WTC11 (cell line): ENCODE measurements around the gene TAC3. TPM values are rescaled to one million over a fixed set of nuclear protein-coding genes. Genes with fewer than 3 reads are reported as not detected.

Experiments used
- ATAC-seq: fragments of 200-7000 bp; cut with Tn5 transposase; 2 replicates; pipeline ENCODE4 v1.10.0; 2021; ENCODE audit warnings: mild to moderate bottlenecking, moderate library complexity
- CTCF ChIA-PET: fragments of 300-600 bp; sonication (Branson Sonifier 250); formaldehyde crosslinking; loops from one replicate; lab custom pipeline; 2021; ENCODE audit warnings: antibody characterized with exemption; lab: Charles Lee
- POLR2A ChIA-PET: fragments of 350-600 bp; sonication (Branson Sonifier 250); formaldehyde crosslinking; loops from one replicate; lab custom pipeline; 2021; ENCODE audit warnings: antibody characterized with exemption; lab: Charles Lee
- DNase-seq: peaks from one replicate; pipeline ENCODE4 v3.0.0; 2021; ENCODE audit warnings: low spot score
- H3K27ac Mint-ChIP-seq: 2 replicates; pipeline ENCODE4 v1.8.0; 2021; ENCODE audit warnings: mixed read lengths
- H3K27me3 Mint-ChIP-seq: 2 replicates; pipeline ENCODE4 v1.8.0; 2021; ENCODE audit warnings: low read depth, mild to moderate bottlenecking, moderate library complexity, mixed read lengths
- H3K36me3 Mint-ChIP-seq: 2 replicates; pipeline ENCODE4 v1.8.0; 2021; ENCODE audit warnings: mixed read lengths
- H3K4me1 Mint-ChIP-seq: 2 replicates; pipeline ENCODE4 v1.8.0; 2022; ENCODE audit warnings: mixed read lengths
- H3K4me3 Mint-ChIP-seq: 2 replicates; pipeline ENCODE4 v1.8.0; 2021; ENCODE audit warnings: mild to moderate bottlenecking, moderate library complexity, mixed read lengths
- H3K9me3 Mint-ChIP-seq: 2 replicates; pipeline ENCODE4 v1.8.0; 2021; ENCODE audit warnings: mixed read lengths
- ATF2 ChIP-seq: sonication (generic); formaldehyde crosslinking; IDR thresholded peaks from 2 replicates; pipeline ENCODE4 v1.8.1; 2022; ENCODE audit warnings: low read depth, missing genetic modification reagents, borderline replicate concordance
- CBFB ChIP-seq: sonication (generic); formaldehyde crosslinking; IDR thresholded peaks from 2 replicates; pipeline ENCODE4 v1.8.1; 2022; ENCODE audit warnings: mild to moderate bottlenecking, low read depth, missing genetic modification reagents
- CDX4 ChIP-seq: fragments of 250-450 bp; sonication (Bioruptor Pico); IDR thresholded peaks from 2 replicates; pipeline ENCODE4 v1.9.0; 2021; ENCODE audit warnings: moderate library complexity, mild to moderate bottlenecking, inconsistent platforms, borderline replicate concordance
- CREM ChIP-seq: sonication (generic); formaldehyde crosslinking; IDR thresholded peaks from 2 replicates; pipeline ENCODE4 v1.8.1; 2022; ENCODE audit warnings: mild to moderate bottlenecking, missing genetic modification reagents, moderate library complexity
- E2F1 ChIP-seq: sonication (generic); formaldehyde crosslinking; IDR thresholded peaks from 2 replicates; pipeline ENCODE4 v1.8.0; 2022; ENCODE audit warnings: mild to moderate bottlenecking, missing genetic modification reagents
- E2F5 ChIP-seq: sonication (generic); formaldehyde crosslinking; IDR thresholded peaks from 2 replicates; pipeline ENCODE4 v1.8.1; 2022; ENCODE audit warnings: mild to moderate bottlenecking, moderate library complexity, missing genetic modification reagents
- ERG ChIP-seq: fragments of 250-450 bp; sonication (Bioruptor Pico); IDR thresholded peaks from 2 replicates; pipeline ENCODE4 v1.8.0; 2021; ENCODE audit warnings: mild to moderate bottlenecking
- FOXK1 ChIP-seq: sonication (generic); formaldehyde crosslinking; IDR thresholded peaks from 2 replicates; pipeline ENCODE4 v1.8.0; 2022; ENCODE audit warnings: mild to moderate bottlenecking, moderate library complexity, missing genetic modification reagents
- FOXP1 ChIP-seq: sonication (generic); formaldehyde crosslinking; IDR thresholded peaks from 2 replicates; pipeline ENCODE4 v1.8.0; 2022; ENCODE audit warnings: missing genetic modification reagents, mild to moderate bottlenecking, moderate library complexity, borderline replicate concordance
- GABPB1 ChIP-seq: sonication (generic); formaldehyde crosslinking; IDR thresholded peaks from 2 replicates; pipeline ENCODE4 v1.8.1; 2023; ENCODE audit warnings: mild to moderate bottlenecking, missing genetic modification reagents
- JAZF1 ChIP-seq: fragments of 250-450 bp; sonication (Bioruptor Pico); IDR thresholded peaks from 2 replicates; pipeline ENCODE4 v1.9.0; 2021; ENCODE audit warnings: moderate library complexity, mild to moderate bottlenecking, inconsistent platforms
- PREB ChIP-seq: sonication (generic); formaldehyde crosslinking; IDR thresholded peaks from 2 replicates; pipeline ENCODE4 v1.8.1; 2022; ENCODE audit warnings: mild to moderate bottlenecking, missing genetic modification reagents, moderate library complexity, borderline replicate concordance
- RELA ChIP-seq: sonication (generic); formaldehyde crosslinking; IDR thresholded peaks from 2 replicates; pipeline ENCODE4 v1.8.1; 2022; ENCODE audit warnings: missing genetic modification reagents, mild to moderate bottlenecking, borderline replicate concordance
- SOX15 ChIP-seq: fragments of 250-450 bp; sonication (Bioruptor Pico); IDR thresholded peaks from 2 replicates; pipeline ENCODE4 v1.9.0; 2021; ENCODE audit warnings: mild to moderate bottlenecking
- TP53 ChIP-seq: sonication (generic); formaldehyde crosslinking; IDR thresholded peaks from 2 replicates; pipeline ENCODE4 v1.8.1; 2023; ENCODE audit warnings: mild to moderate bottlenecking, missing genetic modification reagents
- USF1 ChIP-seq: sonication (generic); formaldehyde crosslinking; IDR thresholded peaks from 2 replicates; pipeline ENCODE4 v1.8.0; 2022; ENCODE audit warnings: mild to moderate bottlenecking, missing genetic modification reagents
- ZBTB43 ChIP-seq: sonication (generic); formaldehyde crosslinking; IDR thresholded peaks from 2 replicates; pipeline ENCODE4 v1.8.1; 2023; ENCODE audit warnings: mild to moderate bottlenecking, missing genetic modification reagents
- ZMAT4 ChIP-seq: fragments of 250-450 bp; sonication (Bioruptor Pico); IDR thresholded peaks from 2 replicates; pipeline ENCODE4 v1.9.0; 2021; ENCODE audit warnings: mild to moderate bottlenecking
- ZNF138 ChIP-seq: sonication (generic); formaldehyde crosslinking; conservative IDR thresholded peaks from 2 replicates; pipeline ENCODE4 v1.8.1; 2022; ENCODE audit warnings: mild to moderate bottlenecking, moderate library complexity, missing genetic modification reagents
- ZNF317 ChIP-seq: sonication (generic); formaldehyde crosslinking; IDR thresholded peaks from 2 replicates; pipeline ENCODE4 v1.8.1; 2023; ENCODE audit warnings: low read depth, mild to moderate bottlenecking, moderate library complexity, missing genetic modification reagents, borderline replicate concordance
- ZNF423 ChIP-seq: fragments of 250-450 bp; sonication (Bioruptor Pico); IDR thresholded peaks from 2 replicates; pipeline ENCODE4 v2.1.2; 2022; ENCODE audit warnings: mild to moderate bottlenecking, moderate library complexity
- ZNF425 ChIP-seq: fragments of 250-450 bp; sonication (Bioruptor Pico); conservative IDR thresholded peaks from 2 replicates; pipeline ENCODE4 v1.9.0; 2021; ENCODE audit warnings: mild to moderate bottlenecking
- total RNA-seq: library from RNA; stranded (reverse); gene quantifications from 3 replicates; pipeline ENCODE4 v1.2.3, GENCODE V29; 2021

Gene TAC3
- total RNA-seq, 1 experiment from 2014 or later, result 4.1 TPM

GRCh38 chr12:56990648-56991318 lies 25.5 kb downstream of the TAC3 start:
- H3K27me3 Mint-ChIP-seq, result no peaks in the 10 kb centered on the region
- H3K36me3 Mint-ChIP-seq, result peaks cover 2% of the 10 kb centered on the region; the same call in 1 of the 2 replicates
- no peaks in the 10 kb centered on the region for H3K9me3 Mint-ChIP-seq
- ATAC-seq (no peak), DNase-seq (no peak)
- peaks cover 23% of the 10 kb centered on the region for H3K4me1 Mint-ChIP-seq
- H3K4me3 Mint-ChIP-seq, result no peak overlapping the region
- POLR2A ChIA-PET, result no interaction called here
- CTCF ChIA-PET, result interaction anchor here (2.0 kb wide), 1 partner anchor 11 kb away, joined by 14 read pairs; no protein-coding TSS in a partner anchor
- no peak overlapping the region for H3K27ac Mint-ChIP-seq
- no peak for TF ChIP-seq FOXK1 (CRISPR knock-in tag)
- TF ChIP-seq RELA (CRISPR knock-in tag), result no peak
- TF ChIP-seq JAZF1 (CRISPR knock-in tag), result no peak
- no peak for TF ChIP-seq CDX4
- TF ChIP-seq ZBTB43 (CRISPR knock-in tag), result no peak
- no peak for TF ChIP-seq ZNF423 (CRISPR knock-in tag)

GRCh38 chr12:56989861-56990610 lies 26.3 kb downstream of the TAC3 start:
- H3K4me1 Mint-ChIP-seq, result peaks cover 23% of the 10 kb centered on the region
- no peak overlapping the region for H3K4me3 Mint-ChIP-seq
- DNase-seq (no peak), ATAC-seq (no peak)
- no peaks in the 10 kb centered on the region for H3K27me3 Mint-ChIP-seq
- POLR2A ChIA-PET, result no interaction called here
- CTCF ChIA-PET, result no interaction called here
- H3K9me3 Mint-ChIP-seq, result no peaks in the 10 kb centered on the region
- H3K27ac Mint-ChIP-seq, result no peak overlapping the region
- no peaks in the 10 kb centered on the region for H3K36me3 Mint-ChIP-seq
- TF ChIP-seq CBFB (CRISPR knock-in tag), result no peak
- no peak for TF ChIP-seq ZNF317
- no peak for TF ChIP-seq FOXP1 (CRISPR knock-in tag)
- TF ChIP-seq GABPB1, result no peak
- no peak for TF ChIP-seq CREM (CRISPR knock-in tag)
- TF ChIP-seq E2F1 (CRISPR knock-in tag), result no peak
- no peak for TF ChIP-seq ERG
- TF ChIP-seq TP53, result no peak
- no peak for TF ChIP-seq E2F5
- no peak for TF ChIP-seq ZNF425 (CRISPR knock-in tag)
- TF ChIP-seq SOX15 (CRISPR knock-in tag), result no peak
- TF ChIP-seq ATF2, result no peak
- TF ChIP-seq USF1 (CRISPR knock-in tag), result no peak
- TF ChIP-seq PREB (CRISPR knock-in tag), result no peak
- TF ChIP-seq ZNF138 (CRISPR knock-in tag), result no peak
- TF ChIP-seq ZMAT4, result no peak
